ENCODE data around the gene SLAMF9. TPM values are rescaled to one million over a fixed set of nuclear protein-coding genes. Genes with fewer than 3 reads are reported as not detected.
A peak's percentile ranks its signal among the peaks of the same experiment; 100 is the strongest.

The SLAMF9 gene
- total RNA-seq, 1 donor from 2014 or later: not detected

DNA sequence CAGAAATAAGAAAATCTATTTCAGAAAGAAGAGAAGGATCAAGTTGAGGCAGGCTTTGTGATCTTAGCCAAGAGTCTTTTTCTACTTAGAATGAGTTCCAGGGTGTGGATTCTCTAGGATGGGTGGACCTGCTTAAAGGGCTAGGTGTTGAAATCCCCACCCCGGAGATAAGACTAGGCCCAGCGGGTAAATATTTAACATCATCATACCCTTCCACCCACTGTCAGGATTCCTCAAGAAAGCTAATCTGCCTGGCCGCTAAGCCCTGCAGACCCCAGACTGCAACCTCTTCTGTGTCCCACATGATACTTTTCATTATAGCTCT is 14.4 kb downstream of the SLAMF9 start:
- H3K4me1 ChIP-seq: peaks cover 0 to 2% of the 10 kb centered on the region in 2 donors
- intact Hi-C loops (cut with DNase I): no loop called here
- DNase-seq (ENCODE audit: low spot score in 2 of 2): no peak
- no peak overlapping the region for H3K27ac ChIP-seq
- no peaks in the 10 kb centered on the region for H3K27me3 ChIP-seq
- no peaks in the 10 kb centered on the region for H3K9me3 ChIP-seq
- no peak for TF ChIP-seq CTCF (IDR thresholded peaks at IDR 0.05)
- H3K4me3 ChIP-seq: no peak overlapping the region
- H3K36me3 ChIP-seq: no peaks in the 10 kb centered on the region

DNA sequence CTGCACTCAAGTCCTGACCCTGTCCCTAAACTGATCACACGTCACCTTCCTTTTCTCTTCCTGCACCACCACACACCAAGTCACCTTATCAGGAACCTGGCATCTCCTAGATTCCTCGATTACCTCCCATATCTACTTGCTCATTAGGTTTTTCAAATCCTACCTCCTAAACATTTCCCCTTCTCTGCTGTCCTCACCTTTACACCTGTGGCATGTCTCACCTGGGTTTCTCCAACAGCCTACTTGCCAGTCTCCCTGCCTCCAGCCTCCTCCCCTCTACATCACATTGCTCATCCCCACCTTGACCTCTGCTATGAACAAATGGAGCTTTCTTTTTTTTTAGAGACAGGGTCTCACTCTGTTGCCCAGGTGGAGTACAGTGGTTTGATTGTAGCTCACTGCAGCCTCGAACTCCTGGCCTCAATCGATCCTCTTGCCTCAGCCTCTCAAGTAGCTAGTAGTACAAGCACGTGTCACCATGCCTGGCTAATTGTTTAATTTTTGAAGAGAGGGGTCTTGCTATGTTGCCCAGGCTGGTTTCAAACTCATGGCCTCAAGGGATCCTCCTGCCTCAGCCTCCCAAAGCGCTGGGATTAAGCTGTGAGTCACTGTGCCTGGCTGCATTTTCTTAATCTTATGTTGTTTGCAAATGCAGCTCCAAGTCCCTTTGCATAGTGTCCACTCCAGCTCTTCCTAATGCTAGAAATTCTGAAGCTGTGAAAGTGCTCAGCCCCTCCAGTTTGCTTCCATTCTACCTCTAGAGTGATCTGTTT is 14.9 kb downstream of the SLAMF9 start:
- intact Hi-C loops (cut with DNase I): no loop called here
- H3K27ac ChIP-seq: no peak overlapping the region
- peaks cover 0 to 2% of the 10 kb centered on the region in 2 donors for H3K4me1 ChIP-seq
- H3K27me3 ChIP-seq: no peaks in the 10 kb centered on the region
- H3K4me3 ChIP-seq: no peak overlapping the region
- no peak for TF ChIP-seq CTCF (IDR thresholded peaks at IDR 0.05)
- no peaks in the 10 kb centered on the region for H3K36me3 ChIP-seq
- H3K9me3 ChIP-seq: no peaks in the 10 kb centered on the region
- no peak for DNase-seq (ENCODE audit: low spot score in 2 of 2)

DNA sequence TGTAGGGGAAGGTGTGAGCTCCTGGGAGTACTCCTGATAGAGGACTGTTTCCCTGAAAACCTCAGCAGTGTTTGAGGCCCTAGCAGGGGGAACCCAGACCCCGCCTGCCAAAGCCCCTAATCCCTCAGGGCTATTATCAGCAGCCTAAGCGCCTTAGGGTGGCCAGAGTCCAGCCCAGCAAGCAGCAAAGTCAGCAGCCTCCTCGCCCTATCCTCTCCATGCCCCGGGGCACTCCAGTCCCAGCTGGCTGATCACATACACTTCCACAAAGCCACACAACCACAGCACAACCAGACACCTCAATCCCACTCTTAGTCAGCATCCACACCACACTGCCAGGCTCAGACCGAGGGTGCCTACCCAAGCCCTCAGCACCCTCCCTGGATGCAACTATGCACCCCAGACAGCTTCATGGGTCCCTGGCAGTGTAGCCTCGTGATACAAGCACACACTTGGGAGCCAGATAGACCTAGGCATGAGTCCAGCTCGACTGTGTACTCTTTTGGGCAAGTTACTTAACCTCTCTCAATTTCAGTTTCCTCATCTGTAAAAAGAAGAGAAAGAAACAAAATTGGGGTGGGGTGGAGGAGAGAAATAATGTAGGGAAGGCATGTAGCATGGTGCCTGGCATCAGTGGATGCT is 15.7 kb downstream of the SLAMF9 start:
- no peaks in the 10 kb centered on the region for H3K27me3 ChIP-seq
- intact Hi-C loops (cut with DNase I): no loop called here
- H3K27ac ChIP-seq: no peak overlapping the region
- no peak for DNase-seq (ENCODE audit: low spot score in 2 of 2)
- peaks cover 0 to 2% of the 10 kb centered on the region in 2 donors for H3K4me1 ChIP-seq
- H3K36me3 ChIP-seq: no peaks in the 10 kb centered on the region
- H3K9me3 ChIP-seq: no peaks in the 10 kb centered on the region
- H3K4me3 ChIP-seq: no peak overlapping the region
- no peak for TF ChIP-seq CTCF (IDR thresholded peaks at IDR 0.05)

- intact Hi-C loops (cut with DNase I): loop anchor here (2.0 kb wide), 1 partner anchor 70 kb away; no protein-coding TSS in a partner anchor
- Histone ChIP-seq H3K27ac (no peak overlapping the region), H3K36me3 (no peaks in the 10 kb centered on the region), H3K4me3 (no peak overlapping the region), H3K4me1 (peaks cover 0 to 2% of the 10 kb centered on the region in 2 donors), H3K27me3 (no peaks in the 10 kb centered on the region), H3K9me3 (no peaks in the 10 kb centered on the region)
- no peak for TF ChIP-seq CTCF (IDR thresholded peaks at IDR 0.05)
- DNase-seq (ENCODE audit: low spot score in 2 of 2): no peak
Observed at GRCh38 chr1:159937054-159937750, 16.8 kb downstream of the SLAMF9 start.

DNA sequence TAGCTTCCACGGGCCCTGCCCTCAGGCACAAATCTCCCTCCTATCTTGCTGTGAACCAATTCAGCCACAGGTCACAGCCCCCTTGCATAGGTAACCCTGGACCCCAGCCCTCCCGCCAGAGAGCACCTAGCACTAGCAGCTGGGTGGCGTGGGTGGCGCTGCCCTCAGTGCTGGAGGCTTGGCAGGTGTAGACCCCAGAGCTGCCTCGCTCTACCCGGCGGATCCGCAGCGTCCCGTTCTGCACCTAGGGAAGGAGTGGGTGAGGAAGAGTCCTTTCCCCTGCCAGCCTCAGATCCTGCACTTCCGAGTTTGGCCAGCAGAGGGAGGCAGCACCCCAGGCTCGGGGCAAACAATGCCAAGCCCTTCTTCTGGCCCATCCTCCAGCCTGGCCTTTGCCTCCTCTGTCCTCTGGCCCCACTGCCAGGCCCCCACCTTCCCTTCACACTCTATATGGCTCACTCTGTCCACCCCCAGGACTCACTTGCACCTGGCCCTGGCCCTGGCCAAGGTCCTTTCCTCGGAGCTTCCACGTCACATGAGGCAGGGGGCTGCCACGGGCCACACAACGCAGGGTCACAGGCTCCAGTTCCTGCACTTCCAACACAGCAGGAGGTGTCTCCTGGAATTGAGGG is 17.6 kb downstream of the SLAMF9 start:
- peak in 1 of 2 donors; percentile 77 for DNase-seq (ENCODE audit: low spot score in 2 of 2)

More for the DNA sequence above, 17.6 kb downstream of the SLAMF9 start:
- no peak overlapping the region for H3K27ac ChIP-seq
- H3K9me3 ChIP-seq: no peaks in the 10 kb centered on the region
- TF ChIP-seq CTCF (IDR thresholded peaks at IDR 0.05): peak; percentile 92 to 99 (median 98)
- H3K4me1 ChIP-seq: peaks cover 0 to 2% of the 10 kb centered on the region in 2 donors
- intact Hi-C loops (cut with DNase I): loop anchor here (2.0 kb wide), 1 partner anchor 70 kb away; no protein-coding TSS in a partner anchor
- H3K27me3 ChIP-seq: no peaks in the 10 kb centered on the region
- no peak overlapping the region for H3K4me3 ChIP-seq
- H3K36me3 ChIP-seq: no peaks in the 10 kb centered on the region

Data from ascending aorta (tissue), 2 donors.